MM.1S (cell line): Measurements from ENCODE around the gene ZNF580.

ENCODE experiments used
- DNase-seq: peaks from one replicate; pipeline ENCODE4 v3.0.0-alpha.2; 2015
- H2AFZ ChIP-seq: fragments of 300-600 bp; sonication (generic); 2 replicates; pipeline ENCODE4 v1.6.0; 2016; ENCODE audit warnings: antibody characterized with exemption, low read length
- H3F3A ChIP-seq: fragments of 300-600 bp; sonication (generic); 2 replicates; pipeline ENCODE4 v1.6.1; 2016; ENCODE audit warnings: mild to moderate bottlenecking, antibody characterized with exemption, low read length, moderate library complexity, mixed read lengths; ENCODE audit not compliant: insufficient read depth
- H3K27ac ChIP-seq: fragments of 300-600 bp; sonication (generic); 2 replicates; pipeline ENCODE4 v1.5.1; 2016; ENCODE audit warnings: mild to moderate bottlenecking, low read length
- H3K27me3 ChIP-seq: fragments of 300-600 bp; sonication (generic); replicated peaks from 2 replicates; pipeline ENCODE4 v1.6.0; 2016; ENCODE audit warnings: low read length; ENCODE audit not compliant: insufficient read depth
- H3K36me3 ChIP-seq: fragments of 300-600 bp; sonication (generic); replicated peaks from 2 replicates; pipeline ENCODE4 v1.6.1; 2016; ENCODE audit warnings: mild to moderate bottlenecking, low read length, mixed read lengths; ENCODE audit not compliant: insufficient read depth
- H3K4me1 ChIP-seq: fragments of 300-600 bp; sonication (generic); 2 replicates; pipeline ENCODE4 v1.6.1; 2016; ENCODE audit warnings: low read length, mixed read lengths
- H3K4me2 ChIP-seq: fragments of 300-600 bp; sonication (generic); 2 replicates; pipeline ENCODE4 v1.6.0; 2016; ENCODE audit warnings: low read depth, low read length
- H3K4me3 ChIP-seq: fragments of 300-600 bp; sonication (generic); 2 replicates; pipeline ENCODE4 v1.5.1; 2016; ENCODE audit warnings: low read length, mixed read lengths
- H3K79me2 ChIP-seq: fragments of 300-600 bp; sonication (generic); 2 replicates; pipeline ENCODE4 v1.6.1; 2016; ENCODE audit warnings: mixed run types, low read length, mixed read lengths
- H3K9ac ChIP-seq: fragments of 300-600 bp; sonication (generic); 2 replicates; pipeline ENCODE4 v1.6.1; 2016; ENCODE audit warnings: low read length, mixed read lengths
- H3K9me2 ChIP-seq: fragments of 300-600 bp; sonication (generic); replicated peaks from 2 replicates; pipeline ENCODE4 v1.6.1; 2016; ENCODE audit warnings: mild to moderate bottlenecking, low read length, mixed read lengths; ENCODE audit not compliant: insufficient read depth
- H3K9me3 ChIP-seq: fragments of 300-600 bp; sonication (generic); replicated peaks from 2 replicates; pipeline ENCODE4 v1.6.1; 2016; ENCODE audit warnings: mild to moderate bottlenecking, low read length, mixed read lengths; ENCODE audit not compliant: insufficient read depth
- H4K20me1 ChIP-seq: fragments of 300-600 bp; sonication (generic); 2 replicates; pipeline ENCODE4 v1.6.1; 2016; ENCODE audit warnings: mild to moderate bottlenecking, low read length, moderate library complexity, mixed read lengths; ENCODE audit not compliant: insufficient read depth
- EZH2 ChIP-seq: fragments of 300-600 bp; sonication (generic); optimal IDR thresholded peaks from 2 replicates; pipeline ENCODE3; 2017; ENCODE audit warnings: low read depth, mild to moderate bottlenecking, antibody characterized with exemption, low read length, mixed read lengths
- EZH2phosphoT487 ChIP-seq: fragments of 300-600 bp; sonication (generic); IDR thresholded peaks from 2 replicates; pipeline ENCODE4 v1.6.1; 2018; ENCODE audit warnings: antibody characterized with exemption, low read length
- TF ChIP-seq, protein P1 (sequence below): fragments of 300-600 bp; sonication (generic); IDR thresholded peaks from 2 replicates; pipeline ENCODE4 v1.5.1; 2016; ENCODE audit warnings: antibody characterized with exemption, low read length, mixed read lengths

ZNF580 gene

DNA sequence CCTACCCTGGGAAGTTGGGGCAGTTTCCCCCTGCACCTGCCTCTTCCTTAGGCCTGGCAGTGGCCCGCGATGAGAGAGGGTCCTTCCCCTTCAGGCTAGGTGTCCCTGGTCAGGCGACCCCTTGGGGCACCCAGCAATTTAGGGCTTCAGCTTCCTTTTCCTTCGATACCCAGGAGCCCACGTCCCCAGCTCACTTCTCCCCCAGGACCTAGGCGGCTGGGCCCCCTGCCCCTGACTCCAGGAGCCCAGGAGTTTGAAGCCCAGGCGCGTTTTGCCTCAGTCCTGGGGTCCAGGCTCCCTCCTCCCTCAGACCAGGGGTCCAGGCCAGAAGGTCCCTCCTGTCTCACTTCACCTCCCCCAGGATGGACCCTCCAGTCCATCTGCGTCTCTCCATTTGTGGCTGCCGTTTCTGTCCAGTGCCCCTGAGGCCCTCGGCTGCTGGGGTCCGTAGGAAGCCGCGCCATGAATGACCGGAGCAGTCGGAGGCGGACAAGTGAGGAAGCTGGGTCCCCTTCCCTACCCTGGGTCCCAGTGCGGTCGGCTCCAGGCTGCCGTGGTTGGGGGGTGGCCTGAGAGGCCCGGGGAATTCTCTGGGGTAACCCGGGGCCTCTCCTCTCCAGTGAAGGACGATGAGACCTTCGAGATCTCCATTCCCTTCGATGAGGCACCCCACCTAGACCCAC, 7.9 kb downstream of the ZNF580 start:
- TF ChIP-seq EZH2 (no peak), EZH2phosphoT487 (no peak)
- TF ChIP-seq, protein P1, sequence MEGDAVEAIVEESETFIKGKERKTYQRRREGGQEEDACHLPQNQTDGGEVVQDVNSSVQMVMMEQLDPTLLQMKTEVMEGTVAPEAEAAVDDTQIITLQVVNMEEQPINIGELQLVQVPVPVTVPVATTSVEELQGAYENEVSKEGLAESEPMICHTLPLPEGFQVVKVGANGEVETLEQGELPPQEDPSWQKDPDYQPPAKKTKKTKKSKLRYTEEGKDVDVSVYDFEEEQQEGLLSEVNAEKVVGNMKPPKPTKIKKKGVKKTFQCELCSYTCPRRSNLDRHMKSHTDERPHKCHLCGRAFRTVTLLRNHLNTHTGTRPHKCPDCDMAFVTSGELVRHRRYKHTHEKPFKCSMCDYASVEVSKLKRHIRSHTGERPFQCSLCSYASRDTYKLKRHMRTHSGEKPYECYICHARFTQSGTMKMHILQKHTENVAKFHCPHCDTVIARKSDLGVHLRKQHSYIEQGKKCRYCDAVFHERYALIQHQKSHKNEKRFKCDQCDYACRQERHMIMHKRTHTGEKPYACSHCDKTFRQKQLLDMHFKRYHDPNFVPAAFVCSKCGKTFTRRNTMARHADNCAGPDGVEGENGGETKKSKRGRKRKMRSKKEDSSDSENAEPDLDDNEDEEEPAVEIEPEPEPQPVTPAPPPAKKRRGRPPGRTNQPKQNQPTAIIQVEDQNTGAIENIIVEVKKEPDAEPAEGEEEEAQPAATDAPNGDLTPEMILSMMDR: no peak
- Histone ChIP-seq H3K27me3 (no peaks in the 10 kb centered on the region), H3K4me3 (peak overlapping the region; percentile 61), H3K9me2 (no peaks in the 10 kb centered on the region), H3K36me3 (no peaks in the 10 kb centered on the region), H3K79me2 (peaks cover 20% of the 10 kb centered on the region), H3K4me1 (peaks cover 10% of the 10 kb centered on the region; the same call in 1 of the 2 replicates), H4K20me1 (no peaks in the 10 kb centered on the region), H3K9me3 (no peaks in the 10 kb centered on the region), H3K4me2 (peak overlapping the region; percentile 49; the same call in 1 of the 2 replicates), H3K27ac (no peak overlapping the region), H3F3A (peaks cover 10% of the 10 kb centered on the region), H3K9ac (peak overlapping the region; percentile 64; the same call in 1 of the 2 replicates), H2AFZ (no peak overlapping the region)
- DNase-seq: no peak

DNA sequence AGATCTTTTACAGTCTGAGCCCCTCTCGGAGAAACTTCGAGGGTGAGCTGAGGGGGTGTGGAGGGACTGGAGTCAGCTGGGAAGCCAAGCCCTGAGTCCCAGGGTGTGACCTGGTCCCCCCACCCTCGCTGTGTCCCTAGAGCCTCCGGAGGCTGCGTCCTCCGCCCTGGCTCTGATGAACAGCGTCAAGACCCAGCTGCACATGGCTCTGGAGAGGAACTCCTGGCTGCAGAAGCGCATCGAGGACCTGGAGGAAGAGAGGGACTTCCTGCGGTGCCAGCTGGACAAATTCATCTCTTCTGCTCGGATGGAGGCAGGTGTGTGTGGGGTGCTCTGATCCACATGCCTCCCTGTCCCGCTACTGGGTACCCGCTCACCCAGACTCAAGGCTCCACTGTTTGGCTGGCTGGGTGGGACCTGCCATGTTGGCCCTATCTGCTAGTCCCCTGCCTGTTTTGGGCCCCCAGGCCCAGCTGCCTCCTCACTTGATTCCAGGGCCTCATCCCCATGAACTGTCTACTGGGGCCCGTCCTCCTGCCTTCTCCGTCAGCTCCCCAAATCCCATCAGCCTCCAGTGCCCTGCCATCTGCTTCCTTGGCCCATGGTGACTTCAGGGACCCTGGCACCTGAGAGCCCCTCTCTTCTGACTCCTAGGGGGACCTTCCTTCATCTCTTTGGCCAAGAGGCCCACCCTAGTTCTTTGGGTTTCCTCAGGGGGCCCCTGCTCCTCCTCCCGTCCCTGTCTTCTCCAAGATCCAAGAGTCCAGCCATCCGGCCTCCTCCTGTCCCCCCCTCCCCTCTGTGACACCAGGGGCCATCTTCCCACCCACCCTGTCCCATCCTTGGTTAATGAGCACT, 8.7 kb downstream of the ZNF580 start:
- H3K4me1 ChIP-seq: peaks cover 4% of the 10 kb centered on the region; the same call in 1 of the 2 replicates
- no peak overlapping the region for H2AFZ ChIP-seq
- no peaks in the 10 kb centered on the region for H3K9me3 ChIP-seq
- H3K36me3 ChIP-seq: no peaks in the 10 kb centered on the region
- H3K27me3 ChIP-seq: no peaks in the 10 kb centered on the region
- H3K4me3 ChIP-seq: no peak overlapping the region
- no peaks in the 10 kb centered on the region for H3K9me2 ChIP-seq
- H3K9ac ChIP-seq: no peak overlapping the region
- H3K79me2 ChIP-seq: peaks cover 12% of the 10 kb centered on the region
- H3K4me2 ChIP-seq: no peak overlapping the region
- TF ChIP-seq EZH2phosphoT487: no peak
- TF ChIP-seq, protein P1: no peak
- TF ChIP-seq EZH2: no peak
- H3F3A ChIP-seq: peaks cover 10% of the 10 kb centered on the region
- no peaks in the 10 kb centered on the region for H4K20me1 ChIP-seq
- DNase-seq: no peak
- no peak overlapping the region for H3K27ac ChIP-seq

DNA sequence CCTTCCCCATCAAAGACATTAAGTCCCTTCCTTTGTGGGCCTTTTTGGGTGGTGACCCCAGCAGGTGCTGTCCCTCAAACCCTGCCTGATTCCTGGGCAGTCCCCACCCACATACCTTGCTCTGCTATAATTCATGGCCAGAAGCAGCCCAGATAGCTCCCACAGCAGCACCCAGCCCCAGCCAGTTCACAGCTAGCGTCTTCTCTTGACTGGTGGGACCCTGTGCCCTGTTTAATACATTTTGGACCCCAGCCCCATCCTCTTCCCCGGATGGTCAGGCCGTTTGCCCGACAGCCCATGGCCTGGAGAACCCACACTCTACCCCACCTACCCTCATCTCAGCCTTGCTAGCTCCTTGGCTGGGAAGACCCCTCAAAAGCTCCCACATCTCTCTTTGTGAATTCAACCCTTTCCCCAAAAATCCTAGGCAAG, 9.3 kb downstream of the ZNF580 start:
- Histone ChIP-seq H3K4me1 (no peaks in the 10 kb centered on the region), H3K4me3 (no peak overlapping the region), H3K4me2 (no peak overlapping the region), H4K20me1 (no peaks in the 10 kb centered on the region), H3K27me3 (no peaks in the 10 kb centered on the region), H3K9me3 (no peaks in the 10 kb centered on the region), H3K36me3 (no peaks in the 10 kb centered on the region), H3K79me2 (peaks cover 9% of the 10 kb centered on the region), H3K9me2 (no peaks in the 10 kb centered on the region), H3K9ac (no peak overlapping the region), H2AFZ (no peak overlapping the region), H3K27ac (no peak overlapping the region), H3F3A (peaks cover 10% of the 10 kb centered on the region)
- DNase-seq: no peak
- TF ChIP-seq EZH2phosphoT487 (no peak), EZH2 (no peak)
- TF ChIP-seq, protein P1: no peak
